ENCODE measurements around the gene LRRC17. TPM values are rescaled to one million over a fixed set of nuclear protein-coding genes. Genes with fewer than 3 reads are reported as not detected.
"Not testable (repeated sequence)": the region's sequence is repeated elsewhere in the genome, so short reads cannot be mapped to it uniquely, and the experiment has no call there.

Gene LRRC17
- total and polyA plus RNA-seq, 9 of the 15 experiments (the other 6 are each of a cell fraction or from before 2014, with no cell fraction given), result 0.03 to 0.18 (median 0.12) TPM; not detected in 5

DNA sequence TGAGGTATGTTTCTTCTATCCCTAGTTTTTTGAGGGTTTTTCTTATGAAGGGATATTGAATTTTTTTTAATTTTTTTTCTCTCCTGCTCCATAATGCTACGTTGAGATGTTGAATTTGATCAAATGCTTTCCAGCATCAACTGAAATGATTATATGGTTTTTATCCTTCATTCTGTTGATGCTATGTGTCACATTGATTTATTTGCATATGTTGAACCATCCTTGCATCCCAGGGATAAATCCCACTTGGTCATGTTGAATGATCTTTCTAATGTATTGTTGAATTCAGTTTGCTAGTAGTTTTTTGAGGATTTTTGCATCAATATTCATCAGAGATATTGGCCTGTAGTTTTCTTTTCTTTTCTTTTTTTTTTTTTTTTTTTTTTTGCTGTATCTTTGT, 9.2 kb upstream of the LRRC17 start:
- BruUV-seq (replicated peaks); H3K4me1 ChIP-seq (replicated peaks in 1 of 2; ENCODE audit: control insufficient read depth in 2 of 2, insufficient read depth in 2 of 2, low read length in 2 of 2); H3K27ac ChIP-seq (ENCODE audit: extremely low read depth, low read depth, low read length); H3K9ac ChIP-seq (ENCODE audit: insufficient read depth in 1 of 2, low read depth in 2 of 2, low read length in 2 of 2); H3K27me3 ChIP-seq (ENCODE audit: control insufficient read depth in 2 of 2, insufficient read depth in 2 of 2, low read length in 2 of 2); in situ Hi-C loops (cut with MboI); POLR2A ChIA-PET; FAIRE-seq; CTCF ChIA-PET (ENCODE audit: low intra/inter-chr PET ratio); H3K79me2 ChIP-seq (ENCODE audit: control insufficient read depth, insufficient read depth, low read length); DNase-seq (ENCODE audit: extremely low read depth in 1 of 4, low spot score in 3 of 4); H3K9me3 ChIP-seq (replicated peaks; ENCODE audit: control insufficient read depth, insufficient read depth, low read depth, low read length); H3K4me3 ChIP-seq; H3K4me2 ChIP-seq (ENCODE audit: insufficient read depth, low read length); ATAC-seq; intact Hi-C loops (cut with micrococcal nuclease); H4K20me1 ChIP-seq (replicated peaks; ENCODE audit: control insufficient read depth, insufficient read depth, low read length); H2AFZ ChIP-seq (ENCODE audit: low read depth, low read length); H3K9me1 ChIP-seq (ENCODE audit: control insufficient read depth, insufficient read depth, low read length): not testable (repeated sequence)
- TF ChIP-seq ZNF324 (CRISPR knock-in tag; IDR thresholded peaks at IDR 0.05) (peak; percentile 96), MEIS2 (IDR thresholded peaks at IDR 0.05; ENCODE audit: partially characterized antibody) (peak; percentile 49)
- TF ChIP-seq, protein P1, sequence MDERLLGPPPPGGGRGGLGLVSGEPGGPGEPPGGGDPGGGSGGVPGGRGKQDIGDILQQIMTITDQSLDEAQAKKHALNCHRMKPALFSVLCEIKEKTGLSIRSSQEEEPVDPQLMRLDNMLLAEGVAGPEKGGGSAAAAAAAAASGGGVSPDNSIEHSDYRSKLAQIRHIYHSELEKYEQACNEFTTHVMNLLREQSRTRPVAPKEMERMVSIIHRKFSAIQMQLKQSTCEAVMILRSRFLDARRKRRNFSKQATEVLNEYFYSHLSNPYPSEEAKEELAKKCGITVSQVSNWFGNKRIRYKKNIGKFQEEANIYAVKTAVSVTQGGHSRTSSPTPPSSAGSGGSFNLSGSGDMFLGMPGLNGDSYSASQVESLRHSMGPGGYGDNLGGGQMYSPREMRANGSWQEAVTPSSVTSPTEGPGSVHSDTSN (CRISPR knock-in tag; IDR thresholded peaks at IDR 0.05; ENCODE audit: low read depth), result not testable (repeated sequence)
- TF ChIP-seq, protein P1 (tag; conservative IDR thresholded peaks at IDR 0.05; ENCODE audit: low read depth), result peak; percentile 50; the same call in 1 of the 2 replicates
- TF ChIP-seq, protein P2, sequence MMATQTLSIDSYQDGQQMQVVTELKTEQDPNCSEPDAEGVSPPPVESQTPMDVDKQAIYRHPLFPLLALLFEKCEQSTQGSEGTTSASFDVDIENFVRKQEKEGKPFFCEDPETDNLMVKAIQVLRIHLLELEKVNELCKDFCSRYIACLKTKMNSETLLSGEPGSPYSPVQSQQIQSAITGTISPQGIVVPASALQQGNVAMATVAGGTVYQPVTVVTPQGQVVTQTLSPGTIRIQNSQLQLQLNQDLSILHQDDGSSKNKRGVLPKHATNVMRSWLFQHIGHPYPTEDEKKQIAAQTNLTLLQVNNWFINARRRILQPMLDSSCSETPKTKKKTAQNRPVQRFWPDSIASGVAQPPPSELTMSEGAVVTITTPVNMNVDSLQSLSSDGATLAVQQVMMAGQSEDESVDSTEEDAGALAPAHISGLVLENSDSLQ (IDR thresholded peaks at IDR 0.05), result peak; percentile 42
- 95% methylated on average over 1 of the region's 1 CpG for WGBS (ENCODE audit: insufficient coverage, low coverage, missing lambda C conversion rate)
- H3K36me3 ChIP-seq (ENCODE audit: control insufficient read depth, insufficient read depth, low read length), result peaks cover 25% of the 10 kb centered on the region; the same call in 2 of the 3 replicates
